CD8-positive, alpha-beta memory T cell (primary cell): ENCODE results near the gene TOMM5. TPM values are rescaled to one million over a fixed set of nuclear protein-coding genes. Genes with fewer than 3 reads are reported as not detected.

Experiments used
- CTCF ChIA-PET: fragments of 350-600 bp; sonication (Branson Sonifier 250); formaldehyde crosslinking; loops from one replicate; lab custom pipeline; 2021; ENCODE audit warnings: antibody characterized with exemption; lab: Charles Lee
- POLR2A ChIA-PET: fragments of 350-600 bp; sonication (Branson Sonifier 250); formaldehyde crosslinking; loops from one replicate; lab custom pipeline; 2021; ENCODE audit warnings: antibody characterized with exemption; lab: Charles Lee
- DNase-seq, 5 donors: peaks; one replicate each; pipeline versions ENCODE4 v3.0.0 to v3.0.0-alpha.2; 2020 to 2022; ENCODE audit warnings: mixed read lengths in 1 of 5
- H3K27ac ChIP-seq: one replicate; pipeline ENCODE4 v1.7.0; 2013; ENCODE audit warnings: low read depth, mild to moderate bottlenecking, low read length, moderate library complexity
- H3K27me3 ChIP-seq: 2 replicates; pipeline ENCODE4 v1.7.0; 2013; ENCODE audit warnings: low read length, mild to moderate bottlenecking; ENCODE audit not compliant: insufficient read depth, poor library complexity, severe bottlenecking
- H3K36me3 ChIP-seq: 2 replicates; pipeline ENCODE4 v1.7.0; 2013; ENCODE audit warnings: mild to moderate bottlenecking, low read length, moderate library complexity; ENCODE audit not compliant: insufficient read depth
- H3K4me1 ChIP-seq: 2 replicates; pipeline ENCODE4 v1.7.0; 2013; ENCODE audit warnings: mild to moderate bottlenecking, low read length, moderate library complexity; ENCODE audit not compliant: insufficient read depth
- H3K4me3 ChIP-seq: 2 replicates; pipeline ENCODE4 v1.7.0; 2013; ENCODE audit warnings: mild to moderate bottlenecking, low read length
- H3K9me3 ChIP-seq: 2 replicates; pipeline ENCODE4 v1.7.0; 2013; ENCODE audit warnings: mild to moderate bottlenecking, low read length
- H3K27ac Mint-ChIP-seq, 8 donors: one replicate each; pipeline ENCODE4 v1.8.0; 2020 to 2021; ENCODE audit warnings: mixed read lengths in 8 of 8, mild to moderate bottlenecking in 6 of 8, inconsistent platforms in 3 of 8, moderate library complexity in 3 of 8
- H3K27me3 Mint-ChIP-seq, 2 donors: one replicate each; pipeline ENCODE4 v1.8.0; 2020 to 2021; ENCODE audit warnings: mixed read lengths in 2 of 2, mild to moderate bottlenecking in 1 of 2, moderate library complexity in 1 of 2
- H3K36me3 Mint-ChIP-seq, 3 donors: one replicate each; pipeline ENCODE4 v1.8.0; 2020 to 2021; ENCODE audit warnings: mixed read lengths in 3 of 3, inconsistent platforms in 1 of 3, mild to moderate bottlenecking in 1 of 3
- H3K4me1 Mint-ChIP-seq, 3 donors: one replicate each; pipeline ENCODE4 v1.8.0; 2020 to 2021; ENCODE audit warnings: mixed read lengths in 3 of 3, inconsistent platforms in 1 of 3, mild to moderate bottlenecking in 1 of 3
- H3K4me3 Mint-ChIP-seq, 7 donors: one replicate each; pipeline ENCODE4 v1.8.0; 2020 to 2021; ENCODE audit warnings: mixed read lengths in 7 of 7, mild to moderate bottlenecking in 6 of 7, moderate library complexity in 4 of 7, inconsistent platforms in 2 of 7
- H3K9me3 Mint-ChIP-seq, 5 donors: one replicate each; pipeline ENCODE4 v1.8.0; 2020 to 2022; ENCODE audit warnings: mixed read lengths in 5 of 5, mild to moderate bottlenecking in 3 of 5, moderate library complexity in 2 of 5, inconsistent platforms in 1 of 5
- polyA plus RNA-seq: library from polyadenylated mRNA; unstranded; fragments of 300-500 nt; fragmentation: Illumina TruSeq; gene quantifications from one replicate; pipeline ENCODE4 v1.2.3, GENCODE V29; 2021
- total RNA-seq, 2 experiments: library from RNA; stranded (reverse); gene quantifications; one replicate each; pipeline ENCODE4 v1.2.3, GENCODE V29; 2021

The TOMM5 gene
- total and polyA plus RNA-seq, 3 experiments from 2014 or later, result 200 to 227 (median 222) TPM

DNA sequence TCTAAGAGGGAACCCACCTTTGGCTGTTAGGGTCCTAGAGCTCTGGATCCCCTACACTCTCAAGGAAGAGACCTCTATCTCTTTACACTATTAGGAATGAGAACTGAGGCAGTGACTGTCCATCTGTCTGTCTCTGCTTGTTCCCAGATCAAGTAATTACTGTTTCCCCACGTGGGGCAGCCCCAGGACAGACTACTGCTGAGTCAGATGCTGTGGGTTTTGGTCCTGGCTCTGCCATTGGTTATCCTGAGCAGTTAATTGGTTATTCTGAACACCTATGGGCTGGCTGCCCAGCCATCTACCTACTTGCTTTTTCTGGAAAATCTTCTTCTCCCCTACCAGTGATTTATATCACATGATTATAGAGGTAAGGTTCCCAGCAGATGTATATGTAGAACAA is 49.5 kb downstream of the TOMM5 start:
- Histone ChIP-seq H3K9me3 (no peaks in the 10 kb centered on the region), H3K4me3 (no peak overlapping the region), H3K36me3 (no peaks in the 10 kb centered on the region), H3K27ac (no peak overlapping the region), H3K4me1 (no peaks in the 10 kb centered on the region), H3K27me3 (no peaks in the 10 kb centered on the region)
- Mint-ChIP-seq H3K36me3 (peaks cover 0 to 3% (median 0%) of the 10 kb centered on the region in 3 donors), H3K4me3 (no peak overlapping the region), H3K27me3 (peaks cover 0 to 1% of the 10 kb centered on the region in 2 donors), H3K4me1 (no peaks in the 10 kb centered on the region), H3K27ac (no peak overlapping the region), H3K9me3 (no peaks in the 10 kb centered on the region)
- no peak for DNase-seq
- POLR2A ChIA-PET, result no interaction called here
- CTCF ChIA-PET, result no interaction called here

GRCh38 chr9:37542488-37542887 is 49.9 kb downstream of the TOMM5 start:
- Mint-ChIP-seq H3K27ac (no peak overlapping the region), H3K27me3 (peaks cover 0 to 1% of the 10 kb centered on the region in 2 donors), H3K4me3 (no peak overlapping the region), H3K9me3 (no peaks in the 10 kb centered on the region), H3K36me3 (peaks cover 0 to 3% (median 2%) of the 10 kb centered on the region in 3 donors), H3K4me1 (no peaks in the 10 kb centered on the region)
- no peak for DNase-seq
- Histone ChIP-seq H3K36me3 (no peaks in the 10 kb centered on the region), H3K4me1 (no peaks in the 10 kb centered on the region), H3K27me3 (no peaks in the 10 kb centered on the region), H3K9me3 (no peaks in the 10 kb centered on the region), H3K4me3 (no peak overlapping the region), H3K27ac (no peak overlapping the region)
- ChIA-PET CTCF (no interaction called here), POLR2A (interaction anchor here (0.7 kb wide), 1 partner anchor 475 kb away, joined by 3 read pairs; no protein-coding TSS in a partner anchor)

DNA sequence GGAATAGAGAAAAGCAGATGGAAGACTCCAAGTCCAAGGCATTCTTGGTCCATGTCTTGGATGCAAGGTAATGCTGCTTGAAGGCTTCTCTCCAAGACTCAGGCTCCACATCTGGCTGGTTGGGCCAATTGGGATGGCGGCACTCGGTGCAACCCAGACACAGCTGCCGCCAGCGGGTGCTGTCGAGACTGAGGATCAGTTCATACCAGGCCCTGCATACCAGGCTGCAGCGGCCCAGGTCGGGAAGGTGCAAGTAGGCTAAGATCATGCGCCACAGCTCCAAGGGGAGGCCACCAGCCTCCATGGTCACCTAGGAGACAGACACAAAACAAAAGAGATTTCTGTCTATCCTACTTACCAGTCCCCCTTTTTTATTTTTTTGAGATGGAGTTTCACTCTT is 50.9 kb downstream of the TOMM5 start:
- no peaks in the 10 kb centered on the region for H3K9me3 ChIP-seq
- H3K9me3 Mint-ChIP-seq, result no peaks in the 10 kb centered on the region
- H3K4me1 ChIP-seq, result no peaks in the 10 kb centered on the region
- H3K27ac ChIP-seq, result no peak overlapping the region
- ChIA-PET CTCF (no interaction called here), POLR2A (no interaction called here)
- H3K36me3 ChIP-seq, result no peaks in the 10 kb centered on the region
- no peaks in the 10 kb centered on the region for H3K4me1 Mint-ChIP-seq
- H3K27me3 ChIP-seq, result no peaks in the 10 kb centered on the region
- no peak overlapping the region for H3K4me3 Mint-ChIP-seq
- peaks cover 0 to 3% (median 2%) of the 10 kb centered on the region in 3 donors for H3K36me3 Mint-ChIP-seq
- no peak overlapping the region for H3K4me3 ChIP-seq
- no peak overlapping the region for H3K27ac Mint-ChIP-seq
- H3K27me3 Mint-ChIP-seq, result peaks cover 0 to 1% of the 10 kb centered on the region in 2 donors
- no peak for DNase-seq

GRCh38 chr9:37540634-37541033 is 51.8 kb downstream of the TOMM5 start:
- Histone ChIP-seq H3K36me3 (no peaks in the 10 kb centered on the region), H3K4me3 (no peak overlapping the region), H3K9me3 (no peaks in the 10 kb centered on the region), H3K27me3 (no peaks in the 10 kb centered on the region), H3K27ac (no peak overlapping the region), H3K4me1 (no peaks in the 10 kb centered on the region)
- H3K27ac Mint-ChIP-seq, result no peak overlapping the region
- peaks cover 0 to 3% (median 2%) of the 10 kb centered on the region in 3 donors for H3K36me3 Mint-ChIP-seq
- H3K4me1 Mint-ChIP-seq, result no peaks in the 10 kb centered on the region
- ChIA-PET CTCF (no interaction called here), POLR2A (no interaction called here)
- DNase-seq, result no peak
- H3K27me3 Mint-ChIP-seq, result peaks cover 0 to 1% of the 10 kb centered on the region in 2 donors
- H3K9me3 Mint-ChIP-seq, result no peaks in the 10 kb centered on the region
- no peak overlapping the region for H3K4me3 Mint-ChIP-seq

DNA sequence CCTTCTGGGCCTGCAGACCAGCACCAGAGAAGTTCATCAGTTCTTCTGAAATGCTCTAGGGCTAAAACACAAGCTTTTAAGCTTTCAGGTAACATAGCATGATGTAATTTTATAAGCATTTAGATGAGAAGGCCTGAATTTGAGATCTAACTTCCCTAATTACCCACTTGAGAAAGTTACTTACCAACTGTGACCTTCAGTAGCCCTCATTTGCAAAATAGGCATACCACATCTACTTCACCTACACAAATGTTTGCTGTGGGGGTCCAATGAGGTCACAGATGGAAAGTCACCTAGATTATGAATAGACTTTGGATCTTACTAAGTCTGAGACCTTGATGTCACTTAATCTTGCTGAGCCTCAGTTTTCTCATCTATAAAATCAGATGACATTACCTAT is 52.8 kb downstream of the TOMM5 start:
- CTCF ChIA-PET, result no interaction called here
- Histone ChIP-seq H3K9me3 (no peaks in the 10 kb centered on the region), H3K27me3 (no peaks in the 10 kb centered on the region), H3K4me3 (no peak overlapping the region), H3K36me3 (no peaks in the 10 kb centered on the region), H3K4me1 (no peaks in the 10 kb centered on the region), H3K27ac (no peak overlapping the region)
- H3K27ac Mint-ChIP-seq, result peak overlapping the region in 1 of 8 donors; percentile 6
- H3K36me3 Mint-ChIP-seq, result peaks cover 0 to 3% (median 2%) of the 10 kb centered on the region in 3 donors
- H3K4me3 Mint-ChIP-seq, result no peak overlapping the region
- POLR2A ChIA-PET, result no interaction called here
- peaks cover 0 to 1% of the 10 kb centered on the region in 2 donors for H3K27me3 Mint-ChIP-seq
- no peaks in the 10 kb centered on the region for H3K4me1 Mint-ChIP-seq
- DNase-seq, result no peak
- no peaks in the 10 kb centered on the region for H3K9me3 Mint-ChIP-seq

Other genes with a start within 250 kb of the TOMM5 start
- 10 to 100 TPM; 87.4 to 94.1 TPM for gene GRHPR, start 169.9 kb downstream of the TOMM5 start, total RNA-seq
- gene GRHPR, start 169.9 kb downstream of the TOMM5 start, polyA plus RNA-seq, result 77.4 TPM
- gene ZBTB5, start 127.1 kb downstream of the TOMM5 start, total RNA-seq, result 1 to 10 TPM; 7.0 to 7.9 TPM
- gene ZBTB5, start 127.1 kb downstream of the TOMM5 start, polyA plus RNA-seq, result 0.81 TPM
- gene POLR1E, start 106.6 kb downstream of the TOMM5 start, total RNA-seq, result 10 to 100 TPM; 82.5 to 84.6 TPM
- 21.4 TPM for gene POLR1E, start 106.6 kb downstream of the TOMM5 start, polyA plus RNA-seq
- 1 to 10 TPM; 2.3 to 2.8 TPM for gene FBXO10, start 16.2 kb downstream of the TOMM5 start, total RNA-seq
- gene FBXO10, start 16.2 kb downstream of the TOMM5 start, polyA plus RNA-seq, result 0.82 TPM
- not detected for gene FRMPD1, start 58.4 kb upstream of the TOMM5 start, total RNA-seq
- not detected for gene FRMPD1, start 58.4 kb upstream of the TOMM5 start, polyA plus RNA-seq
- 10 to 100 TPM; 10.0 to 12.0 TPM for gene TRMT10B, start 161.2 kb upstream of the TOMM5 start, total RNA-seq
- 16.2 TPM for gene TRMT10B, start 161.2 kb upstream of the TOMM5 start, polyA plus RNA-seq
- gene EXOSC3, start 192.5 kb upstream of the TOMM5 start, total RNA-seq, result 100 to 1,000 TPM; 107 to 112 TPM
- 23.8 TPM for gene EXOSC3, start 192.5 kb upstream of the TOMM5 start, polyA plus RNA-seq
- gene DCAF10, start 208.2 kb upstream of the TOMM5 start, total RNA-seq, result 10 to 100 TPM; 14.9 to 15.1 TPM
- gene DCAF10, start 208.2 kb upstream of the TOMM5 start, polyA plus RNA-seq, result 27.2 TPM